ENCODE data around the gene DES. TPM values are rescaled to one million over a fixed set of nuclear protein-coding genes. Genes with fewer than 3 reads are reported as not detected.

The DES gene
- total RNA-seq, 2 donors from 2014 or later, result not detected

- Mint-ChIP-seq H3K4me3 (no peak overlapping the region), H3K27me3 (peaks cover 22% of the 10 kb centered on the region), H3K27ac (no peak overlapping the region), H3K9me3 (no peaks in the 10 kb centered on the region), H3K36me3 (ENCODE audit: low read depth) (no peaks in the 10 kb centered on the region), H3K4me1 (no peaks in the 10 kb centered on the region)
- ATAC-seq (replicated peaks), result no peak
These were observed 3.1 kb downstream of the DES start for GRCh38 chr2:219421323-219421722.

GRCh38 chr2:219422952-219423534 is 4.9 kb downstream of the DES start:
- Mint-ChIP-seq H3K27ac (no peak overlapping the region), H3K9me3 (no peaks in the 10 kb centered on the region), H3K4me1 (no peaks in the 10 kb centered on the region), H3K36me3 (ENCODE audit: low read depth) (no peaks in the 10 kb centered on the region), H3K27me3 (peaks cover 25% of the 10 kb centered on the region), H3K4me3 (no peak overlapping the region)
- ATAC-seq (replicated peaks), result no peak

- no peak overlapping the region for H3K27ac Mint-ChIP-seq
- no peaks in the 10 kb centered on the region for H3K9me3 Mint-ChIP-seq
- H3K4me1 Mint-ChIP-seq, result no peaks in the 10 kb centered on the region
- H3K4me3 Mint-ChIP-seq, result no peak overlapping the region
- no peak for ATAC-seq (replicated peaks)
- no peaks in the 10 kb centered on the region for H3K36me3 Mint-ChIP-seq (ENCODE audit: low read depth)
- H3K27me3 Mint-ChIP-seq, result peaks cover 25% of the 10 kb centered on the region
These were observed 5.6 kb downstream of the DES start for GRCh38 chr2:219423652-219424377.

GRCh38 chr2:219425238-219426067 is 7.3 kb downstream of the DES start:
- Mint-ChIP-seq H3K27ac (no peak overlapping the region), H3K4me1 (no peaks in the 10 kb centered on the region), H3K36me3 (ENCODE audit: low read depth) (no peaks in the 10 kb centered on the region), H3K4me3 (no peak overlapping the region), H3K27me3 (peaks cover 15% of the 10 kb centered on the region), H3K9me3 (no peaks in the 10 kb centered on the region)
- ATAC-seq (replicated peaks), result no peak

GRCh38 chr2:219426068-219426443 is 7.9 kb downstream of the DES start:
- Mint-ChIP-seq H3K27ac (no peak overlapping the region), H3K4me1 (no peaks in the 10 kb centered on the region), H3K9me3 (no peaks in the 10 kb centered on the region), H3K36me3 (ENCODE audit: low read depth) (no peaks in the 10 kb centered on the region), H3K27me3 (peaks cover 15% of the 10 kb centered on the region), H3K4me3 (no peak overlapping the region)
- no peak for ATAC-seq (replicated peaks)

- Mint-ChIP-seq H3K27me3 (peaks cover 15% of the 10 kb centered on the region), H3K36me3 (ENCODE audit: low read depth) (no peaks in the 10 kb centered on the region), H3K4me3 (no peak overlapping the region), H3K4me1 (no peaks in the 10 kb centered on the region), H3K27ac (no peak overlapping the region), H3K9me3 (no peaks in the 10 kb centered on the region)
- no peak for ATAC-seq (replicated peaks)
These were observed 8.5 kb downstream of the DES start for GRCh38 chr2:219426534-219427136.

GRCh38 chr2:219428469-219428868 is 10.3 kb downstream of the DES start:
- no peaks in the 10 kb centered on the region for H3K9me3 Mint-ChIP-seq
- no peak overlapping the region for H3K27ac Mint-ChIP-seq
- no peak for ATAC-seq (replicated peaks)
- no peaks in the 10 kb centered on the region for H3K36me3 Mint-ChIP-seq (ENCODE audit: low read depth)
- peaks cover 15% of the 10 kb centered on the region for H3K27me3 Mint-ChIP-seq
- no peaks in the 10 kb centered on the region for H3K4me1 Mint-ChIP-seq
- H3K4me3 Mint-ChIP-seq, result no peak overlapping the region

GRCh38 chr2:219429958-219430606 is 11.9 kb downstream of the DES start:
- Mint-ChIP-seq H3K4me1 (no peaks in the 10 kb centered on the region), H3K4me3 (no peak overlapping the region), H3K27me3 (peaks cover 16% of the 10 kb centered on the region), H3K9me3 (no peaks in the 10 kb centered on the region), H3K27ac (no peak overlapping the region), H3K36me3 (ENCODE audit: low read depth) (no peaks in the 10 kb centered on the region)
- ATAC-seq (replicated peaks), result no peak

GRCh38 chr2:219430633-219431615 is 12.7 kb downstream of the DES start:
- H3K27ac Mint-ChIP-seq, result no peak overlapping the region
- no peak overlapping the region for H3K4me3 Mint-ChIP-seq
- no peak for ATAC-seq (replicated peaks)
- H3K4me1 Mint-ChIP-seq, result no peaks in the 10 kb centered on the region
- peaks cover 15% of the 10 kb centered on the region for H3K27me3 Mint-ChIP-seq
- no peaks in the 10 kb centered on the region for H3K36me3 Mint-ChIP-seq (ENCODE audit: low read depth)
- no peaks in the 10 kb centered on the region for H3K9me3 Mint-ChIP-seq

GRCh38 chr2:219433666-219434467 is 15.7 kb downstream of the DES start:
- H3K4me1 Mint-ChIP-seq, result no peaks in the 10 kb centered on the region
- no peak overlapping the region for H3K4me3 Mint-ChIP-seq
- no peaks in the 10 kb centered on the region for H3K36me3 Mint-ChIP-seq (ENCODE audit: low read depth)
- no peaks in the 10 kb centered on the region for H3K9me3 Mint-ChIP-seq
- ATAC-seq (replicated peaks), result no peak
- no peak overlapping the region for H3K27ac Mint-ChIP-seq
- H3K27me3 Mint-ChIP-seq, result peaks cover 12% of the 10 kb centered on the region

GRCh38 chr2:219434468-219434717 is 16.2 kb downstream of the DES start:
- Mint-ChIP-seq H3K4me3 (no peak overlapping the region), H3K27me3 (peaks cover 12% of the 10 kb centered on the region), H3K27ac (no peak overlapping the region), H3K4me1 (no peaks in the 10 kb centered on the region), H3K36me3 (ENCODE audit: low read depth) (no peaks in the 10 kb centered on the region), H3K9me3 (no peaks in the 10 kb centered on the region)
- ATAC-seq (replicated peaks), result no peak

- Mint-ChIP-seq H3K27me3 (peaks cover 12% of the 10 kb centered on the region), H3K4me3 (no peak within 1 kb of the TSS), H3K9me3 (no peaks in the 10 kb centered on the region), H3K27ac (no peak within 1 kb of the TSS), H3K36me3 (ENCODE audit: low read depth) (no peaks in the 10 kb centered on the region), H3K4me1 (no peaks in the 10 kb centered on the region)
- ATAC-seq (replicated peaks), result no peak
These were observed 16.7 kb downstream of the DES start, which contains the start of gene SPEG for GRCh38 chr2:219434718-219435525. TSS of gene SPEG (plus strand) at chr2:219434843. CDS start at chr2:219434978, 135 bp downstream.

All from activated T-helper 17 cell treated with anti-CD3 and anti-CD28 coated beads, Interleukin-2, amount 50 U/mL, for 72 hours (primary cell).